HepG2 (cell line): ENCODE results near the gene BBLN. TPM values are rescaled to one million over a fixed set of nuclear protein-coding genes. Genes with fewer than 3 reads are reported as not detected.

Experiments used
- ATAC-seq: fragments of 200-7000 bp; cut with Tn5 transposase; 3 replicates; pipeline ENCODE4 v1.9.1; 2020; ENCODE audit warnings: mild to moderate bottlenecking, moderate library complexity
- BruUV-seq: library from RNA; stranded (reverse); fragments of 400-500 nt; replicated peaks from 2 replicates; lab custom pipeline; 2021; lab: Mats Ljungman, UMichigan
- CTCF ChIA-PET: fragments of 300-600 bp; formaldehyde crosslinking; extraction: SDS; loops from one replicate; lab custom pipeline; 2021; ENCODE audit warnings: low total read pairs, inconsistent platforms, low intra/inter-chr PET ratio; lab: Yijun Ruan, JAX
- POLR2A ChIA-PET: fragments of 350-600 bp; sonication (Branson Sonifier 250); formaldehyde crosslinking; loops from one replicate; lab custom pipeline; 2020; ENCODE audit warnings: antibody characterized with exemption, inconsistent platforms; lab: Yijun Ruan, JAX
- DNase-seq: peaks from one replicate; pipeline ENCODE4 v3.0.0-alpha.2; 2015; ENCODE audit warnings: low spot score
- FAIRE-seq: peaks from 3 replicates; lab custom pipeline; 2011; peaks lifted over from hg19 to GRCh38; lab: Jason Lieb, UNC
- H2AFZ ChIP-seq: one replicate; pipeline ENCODE4 v1.6.1; 2011; ENCODE audit warnings: low read length, inconsistent platforms
- H3K27ac ChIP-seq: fragments of 300-600 bp; 3 replicates; pipeline ENCODE4 v1.8.0; 2011; ENCODE audit warnings: mixed run types, mild to moderate bottlenecking, mixed read lengths, low read length, inconsistent platforms; ENCODE audit not compliant: insufficient read depth; ENCODE audit errors: extremely low read length
- H3K27me3 ChIP-seq, 2 experiments: fragments of 200-600 bp in 1 of 2; 2 replicates in 1 of 2; 3 replicates in 1 of 2; pipeline versions ENCODE4 v1.6.0 to v1.8.0; 2011; ENCODE audit warnings: low read length in 2 of 2, mild to moderate bottlenecking in 2 of 2, moderate library complexity in 2 of 2, inconsistent platforms in 1 of 2; ENCODE audit not compliant: insufficient read depth in 2 of 2, control insufficient read depth in 1 of 2
- H3K36me3 ChIP-seq, 2 experiments: fragments of 200-600 bp in 1 of 2; replicated peaks in 1 of 2; 2 replicates in 1 of 2; 3 replicates in 1 of 2; pipeline versions ENCODE4 v1.5.1 to v1.8.0; 2011; ENCODE audit warnings: low read length in 2 of 2, inconsistent platforms in 1 of 2; ENCODE audit not compliant: insufficient read depth in 2 of 2, control insufficient read depth in 1 of 2
- H3K4me1 ChIP-seq: 2 replicates; pipeline ENCODE4 v1.5.1; 2012; ENCODE audit warnings: low read length, inconsistent platforms; ENCODE audit not compliant: insufficient read depth
- H3K4me2 ChIP-seq: 2 replicates; pipeline ENCODE4 v1.6.0; 2011; ENCODE audit warnings: low read depth, low read length, inconsistent platforms
- H3K4me3 ChIP-seq, 3 experiments: fragments of 200-600 bp in 1 of 3; sonication (generic), shearing (Covaris generic) in 1 of 3; replicated peaks in 1 of 3; 2 replicates each; pipeline ENCODE4 v1.5.1; 2011 to 2016; ENCODE audit warnings: low read length in 3 of 3, inconsistent platforms in 2 of 3, low read depth in 2 of 3, mild to moderate bottlenecking in 2 of 3, control low read depth in 1 of 3, mixed read lengths in 1 of 3; ENCODE audit not compliant: insufficient read depth in 1 of 3
- H3K79me2 ChIP-seq: one replicate; pipeline ENCODE4 v1.6.1; 2011; ENCODE audit warnings: low read length, inconsistent platforms; ENCODE audit not compliant: insufficient read depth
- H3K9ac ChIP-seq: 2 replicates; pipeline ENCODE4 v1.6.0; 2011; ENCODE audit warnings: mild to moderate bottlenecking, low read depth, low read length, inconsistent platforms; ENCODE audit not compliant: insufficient read depth
- H3K9me3 ChIP-seq: 2 replicates; pipeline ENCODE4 v1.5.1; 2012; ENCODE audit warnings: mild to moderate bottlenecking, low read length
- H4K20me1 ChIP-seq: 2 replicates; pipeline ENCODE4 v1.6.0; 2011; ENCODE audit warnings: inconsistent platforms, mild to moderate bottlenecking, low read length, moderate library complexity; ENCODE audit not compliant: insufficient read depth
- CHD4 ChIP-seq: fragments of 200-600 bp; sonication (generic); IDR thresholded peaks from 2 replicates; pipeline ENCODE4 v1.7.0; 2017; ENCODE audit warnings: mild to moderate bottlenecking, low read length, borderline replicate concordance
- RBM39 ChIP-seq: fragments of 200-400 bp; formaldehyde crosslinking; IDR thresholded peaks from one replicate; pipeline ENCODE4 v1.6.1; 2018; ENCODE audit warnings: antibody characterized with exemption, mild to moderate bottlenecking, low read depth, low read length; ENCODE audit not compliant: poor library complexity, severe bottlenecking
- ZNF326 ChIP-seq: sonication (generic); formaldehyde crosslinking; IDR thresholded peaks from 2 replicates; pipeline ENCODE4 v1.4.0; 2020; ENCODE audit warnings: missing genetic modification reagents, borderline replicate concordance
- ZNF724P ChIP-seq: sonication (generic); formaldehyde crosslinking; IDR thresholded peaks from 2 replicates; pipeline ENCODE4 v1.8.0; 2022; ENCODE audit warnings: missing genetic modification reagents, borderline replicate concordance
- ZNF83 ChIP-seq: sonication (generic); formaldehyde crosslinking; IDR thresholded peaks from 2 replicates; pipeline ENCODE4 v1.4.0; 2020; ENCODE audit warnings: missing genetic modification reagents, mild to moderate bottlenecking, borderline replicate concordance
- WGBS: methylation state at CpG from one replicate; pipeline ENCODE4 v1.1.6; 2017; ENCODE audit warnings: low lambda C conversion rate; 5-methylcytosine and 5-hydroxymethylcytosine counted together
- in situ Hi-C: cut with HindIII; loops from 2 replicates; pipeline ENCODE4 v1.10.0; 2017; ENCODE audit warnings: low pct_unique_long_range_greater_than_20kb; ENCODE audit not compliant: extremely low pct_ligation_motif_present
- intact Hi-C: fragments of 100-400 bp; cut with micrococcal nuclease; formaldehyde crosslinking; loops from one replicate; pipeline ENCODE4 v1.10.0; 2022; ENCODE audit not compliant: unreplicated experiment
- polyA plus RNA-seq, 8 experiments: library from polyadenylated mRNA; depleted of rRNA in 3 of 8; stranded (reverse) in 7 of 8; unstranded in 1 of 8; fragments of >200 nt; fragmentation: Illumina TruSeq in 4 of 8; extraction: Trizol in 4 of 8; gene quantifications; 2 replicates each; pipeline versions ENCODE4 v1.2.1 to v1.2.3, GENCODE V29; 2011 to 2016; ENCODE audit warnings: low read depth in 4 of 8, missing spikeins in 1 of 8, mixed read lengths in 1 of 8; ENCODE audit not compliant: insufficient read depth in 1 of 8
- total RNA-seq, 5 experiments: library from RNA; depleted of rRNA; stranded (reverse); fragments of >200 nt; fragmentation: Illumina TruSeq; extraction: Trizol; gene quantifications; 2 replicates each; pipeline ENCODE4 v1.2.3, GENCODE V29; 2016; ENCODE audit warnings: low read depth in 1 of 5
- TF ChIP-seq, protein P1 (sequence below): sonication (generic); formaldehyde crosslinking; IDR thresholded peaks from 2 replicates; pipeline ENCODE4 v1.5.0; 2020; ENCODE audit warnings: mild to moderate bottlenecking, missing genetic modification reagents, moderate library complexity
- TF ChIP-seq, protein P2 (sequence below): sonication (generic); formaldehyde crosslinking; IDR thresholded peaks from 2 replicates; pipeline ENCODE4 v1.9.0; 2022; ENCODE audit warnings: missing genetic modification reagents, mild to moderate bottlenecking, borderline replicate concordance
- TF ChIP-seq, protein P3 (sequence below): sonication (generic); formaldehyde crosslinking; IDR thresholded peaks from 2 replicates; pipeline ENCODE4 v1.4.0; 2020; ENCODE audit warnings: mild to moderate bottlenecking, missing genetic modification reagents
- TF ChIP-seq, protein P4 (sequence below): sonication (generic); formaldehyde crosslinking; IDR thresholded peaks from 2 replicates; pipeline ENCODE4 v1.5.1; 2020; ENCODE audit warnings: missing genetic modification reagents, mild to moderate bottlenecking, borderline replicate concordance

BBLN gene
- total and polyA plus RNA-seq, 2 of the 13 experiments (the other 11 are each of a cell fraction or from before 2014, with no cell fraction given): 27.6 to 33.1 TPM

DNA sequence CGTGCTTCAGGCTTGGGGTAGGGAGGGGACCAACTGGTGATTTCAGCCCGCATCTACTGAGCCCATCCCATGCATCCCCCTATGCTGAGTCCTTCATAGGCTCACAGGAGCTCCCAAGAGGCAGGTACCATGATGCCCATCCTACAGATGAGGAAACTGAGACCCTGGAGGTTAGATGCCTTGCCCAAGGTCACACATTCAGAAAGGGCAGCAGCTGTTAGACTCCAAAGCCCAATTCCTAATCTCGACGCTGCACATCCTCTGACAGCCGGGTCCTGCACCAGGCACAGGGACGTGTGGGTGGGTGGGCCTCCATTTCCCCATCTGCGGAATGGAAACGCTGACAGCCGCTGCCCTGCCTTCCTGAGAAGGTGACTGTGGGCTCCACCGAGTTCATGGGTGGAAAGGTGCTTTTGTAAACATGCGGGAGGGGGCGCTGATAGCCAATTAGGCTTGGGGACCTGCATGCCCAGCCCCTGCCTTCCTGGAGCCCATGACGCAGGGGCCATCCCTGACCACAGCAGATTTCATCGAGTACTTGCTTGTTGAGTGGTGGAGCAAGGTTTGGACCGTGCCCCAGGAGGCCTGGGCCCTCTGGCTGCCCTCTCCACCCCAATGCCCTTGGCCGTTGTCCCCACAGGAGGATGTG is 45.4 kb downstream of the BBLN start (continued):
- TF ChIP-seq, protein P1, sequence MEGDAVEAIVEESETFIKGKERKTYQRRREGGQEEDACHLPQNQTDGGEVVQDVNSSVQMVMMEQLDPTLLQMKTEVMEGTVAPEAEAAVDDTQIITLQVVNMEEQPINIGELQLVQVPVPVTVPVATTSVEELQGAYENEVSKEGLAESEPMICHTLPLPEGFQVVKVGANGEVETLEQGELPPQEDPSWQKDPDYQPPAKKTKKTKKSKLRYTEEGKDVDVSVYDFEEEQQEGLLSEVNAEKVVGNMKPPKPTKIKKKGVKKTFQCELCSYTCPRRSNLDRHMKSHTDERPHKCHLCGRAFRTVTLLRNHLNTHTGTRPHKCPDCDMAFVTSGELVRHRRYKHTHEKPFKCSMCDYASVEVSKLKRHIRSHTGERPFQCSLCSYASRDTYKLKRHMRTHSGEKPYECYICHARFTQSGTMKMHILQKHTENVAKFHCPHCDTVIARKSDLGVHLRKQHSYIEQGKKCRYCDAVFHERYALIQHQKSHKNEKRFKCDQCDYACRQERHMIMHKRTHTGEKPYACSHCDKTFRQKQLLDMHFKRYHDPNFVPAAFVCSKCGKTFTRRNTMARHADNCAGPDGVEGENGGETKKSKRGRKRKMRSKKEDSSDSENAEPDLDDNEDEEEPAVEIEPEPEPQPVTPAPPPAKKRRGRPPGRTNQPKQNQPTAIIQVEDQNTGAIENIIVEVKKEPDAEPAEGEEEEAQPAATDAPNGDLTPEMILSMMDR (CRISPR knock-in tag): peak; percentile 26; the same call in 1 of the 2 replicates
- TF ChIP-seq, protein P2, sequence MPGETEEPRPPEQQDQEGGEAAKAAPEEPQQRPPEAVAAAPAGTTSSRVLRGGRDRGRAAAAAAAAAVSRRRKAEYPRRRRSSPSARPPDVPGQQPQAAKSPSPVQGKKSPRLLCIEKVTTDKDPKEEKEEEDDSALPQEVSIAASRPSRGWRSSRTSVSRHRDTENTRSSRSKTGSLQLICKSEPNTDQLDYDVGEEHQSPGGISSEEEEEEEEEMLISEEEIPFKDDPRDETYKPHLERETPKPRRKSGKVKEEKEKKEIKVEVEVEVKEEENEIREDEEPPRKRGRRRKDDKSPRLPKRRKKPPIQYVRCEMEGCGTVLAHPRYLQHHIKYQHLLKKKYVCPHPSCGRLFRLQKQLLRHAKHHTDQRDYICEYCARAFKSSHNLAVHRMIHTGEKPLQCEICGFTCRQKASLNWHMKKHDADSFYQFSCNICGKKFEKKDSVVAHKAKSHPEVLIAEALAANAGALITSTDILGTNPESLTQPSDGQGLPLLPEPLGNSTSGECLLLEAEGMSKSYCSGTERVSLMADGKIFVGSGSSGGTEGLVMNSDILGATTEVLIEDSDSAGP: 0 out of 2 replicates have a peak, but pooled peaks have one; percentile 30

DNA sequence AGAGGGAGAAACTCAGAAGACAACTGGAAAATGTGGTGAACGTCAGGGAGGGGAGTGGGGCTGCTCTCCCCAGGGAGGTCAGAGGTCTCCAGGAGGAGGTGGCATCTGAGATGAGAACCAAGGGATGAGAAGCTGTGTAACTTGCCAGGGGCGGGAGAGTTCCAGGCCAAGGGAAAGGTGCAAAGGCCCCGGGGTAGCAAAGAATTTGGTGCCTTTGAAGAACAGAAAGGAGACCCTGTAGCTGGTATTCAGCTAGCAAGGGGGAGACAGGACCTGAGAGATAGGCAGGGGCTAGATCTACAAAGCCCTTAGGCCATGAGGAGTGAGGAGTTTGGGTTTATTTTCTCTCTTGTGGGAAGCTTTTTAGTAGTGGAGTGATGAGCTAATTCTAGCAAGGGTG is 46.4 kb downstream of the BBLN start:
- Histone ChIP-seq H3K27me3 (peaks cover 6 to 29% of the 10 kb centered on the region in 2 experiments; a peak in 4 of 5 replicates), H2AFZ (no peak overlapping the region), H3K4me1 (peaks cover 58% of the 10 kb centered on the region), H3K4me3 (no peak overlapping the region), H3K4me2 (no peak overlapping the region), H3K27ac (no peak overlapping the region), H3K9ac (no peak overlapping the region), H3K79me2 (no peaks in the 10 kb centered on the region), H3K9me3 (no peaks in the 10 kb centered on the region), H4K20me1 (no peaks in the 10 kb centered on the region), H3K36me3 (no peaks in the 10 kb centered on the region)
- no TSS peak for BruUV-seq
- FAIRE-seq: no peak
- ChIA-PET CTCF (no interaction called here), POLR2A (interaction anchor here (0.8 to 1.5 kb wide), 2 partner anchors 12 to 39 kb away, joined by 3 to 4 read pairs; no protein-coding TSS in a partner anchor)
- intact Hi-C loops: no loop called here
- no peak for DNase-seq
- no peak for TF ChIP-seq CHD4
- TF ChIP-seq ZNF326 (CRISPR knock-in tag): no peak
- no peak for TF ChIP-seq RBM39
- TF ChIP-seq, protein P3, sequence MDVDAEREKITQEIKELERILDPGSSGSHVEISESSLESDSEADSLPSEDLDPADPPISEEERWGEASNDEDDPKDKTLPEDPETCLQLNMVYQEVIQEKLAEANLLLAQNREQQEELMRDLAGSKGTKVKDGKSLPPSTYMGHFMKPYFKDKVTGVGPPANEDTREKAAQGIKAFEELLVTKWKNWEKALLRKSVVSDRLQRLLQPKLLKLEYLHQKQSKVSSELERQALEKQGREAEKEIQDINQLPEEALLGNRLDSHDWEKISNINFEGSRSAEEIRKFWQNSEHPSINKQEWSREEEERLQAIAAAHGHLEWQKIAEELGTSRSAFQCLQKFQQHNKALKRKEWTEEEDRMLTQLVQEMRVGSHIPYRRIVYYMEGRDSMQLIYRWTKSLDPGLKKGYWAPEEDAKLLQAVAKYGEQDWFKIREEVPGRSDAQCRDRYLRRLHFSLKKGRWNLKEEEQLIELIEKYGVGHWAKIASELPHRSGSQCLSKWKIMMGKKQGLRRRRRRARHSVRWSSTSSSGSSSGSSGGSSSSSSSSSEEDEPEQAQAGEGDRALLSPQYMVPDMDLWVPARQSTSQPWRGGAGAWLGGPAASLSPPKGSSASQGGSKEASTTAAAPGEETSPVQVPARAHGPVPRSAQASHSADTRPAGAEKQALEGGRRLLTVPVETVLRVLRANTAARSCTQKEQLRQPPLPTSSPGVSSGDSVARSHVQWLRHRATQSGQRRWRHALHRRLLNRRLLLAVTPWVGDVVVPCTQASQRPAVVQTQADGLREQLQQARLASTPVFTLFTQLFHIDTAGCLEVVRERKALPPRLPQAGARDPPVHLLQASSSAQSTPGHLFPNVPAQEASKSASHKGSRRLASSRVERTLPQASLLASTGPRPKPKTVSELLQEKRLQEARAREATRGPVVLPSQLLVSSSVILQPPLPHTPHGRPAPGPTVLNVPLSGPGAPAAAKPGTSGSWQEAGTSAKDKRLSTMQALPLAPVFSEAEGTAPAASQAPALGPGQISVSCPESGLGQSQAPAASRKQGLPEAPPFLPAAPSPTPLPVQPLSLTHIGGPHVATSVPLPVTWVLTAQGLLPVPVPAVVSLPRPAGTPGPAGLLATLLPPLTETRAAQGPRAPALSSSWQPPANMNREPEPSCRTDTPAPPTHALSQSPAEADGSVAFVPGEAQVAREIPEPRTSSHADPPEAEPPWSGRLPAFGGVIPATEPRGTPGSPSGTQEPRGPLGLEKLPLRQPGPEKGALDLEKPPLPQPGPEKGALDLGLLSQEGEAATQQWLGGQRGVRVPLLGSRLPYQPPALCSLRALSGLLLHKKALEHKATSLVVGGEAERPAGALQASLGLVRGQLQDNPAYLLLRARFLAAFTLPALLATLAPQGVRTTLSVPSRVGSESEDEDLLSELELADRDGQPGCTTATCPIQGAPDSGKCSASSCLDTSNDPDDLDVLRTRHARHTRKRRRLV: no peak
- TF ChIP-seq, protein P4, sequence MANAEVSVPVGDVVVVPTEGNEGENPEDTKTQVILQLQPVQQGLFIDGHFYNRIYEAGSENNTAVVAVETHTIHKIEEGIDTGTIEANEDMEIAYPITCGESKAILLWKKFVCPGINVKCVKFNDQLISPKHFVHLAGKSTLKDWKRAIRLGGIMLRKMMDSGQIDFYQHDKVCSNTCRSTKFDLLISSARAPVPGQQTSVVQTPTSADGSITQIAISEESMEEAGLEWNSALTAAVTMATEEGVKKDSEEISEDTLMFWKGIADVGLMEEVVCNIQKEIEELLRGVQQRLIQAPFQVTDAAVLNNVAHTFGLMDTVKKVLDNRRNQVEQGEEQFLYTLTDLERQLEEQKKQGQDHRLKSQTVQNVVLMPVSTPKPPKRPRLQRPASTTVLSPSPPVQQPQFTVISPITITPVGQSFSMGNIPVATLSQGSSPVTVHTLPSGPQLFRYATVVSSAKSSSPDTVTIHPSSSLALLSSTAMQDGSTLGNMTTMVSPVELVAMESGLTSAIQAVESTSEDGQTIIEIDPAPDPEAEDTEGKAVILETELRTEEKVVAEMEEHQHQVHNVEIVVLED (CRISPR knock-in tag): no peak
- TF ChIP-seq ZNF724P (CRISPR knock-in tag): no peak
- TF ChIP-seq ZNF83 (CRISPR knock-in tag): no peak
- ATAC-seq: no peak
- WGBS: 2% methylated on average over 3 of the region's 3 CpGs
- in situ Hi-C loops: no loop called here
